IPS-NIHi7 (cell line): ENCODE measurements around the gene PTGES3L.
"Not testable (repeated sequence)": the region's sequence is repeated elsewhere in the genome, so short reads cannot be mapped to it uniquely, and the experiment has no call there.

Experiments
- DNase-seq: peaks from one replicate; pipeline ENCODE4 v3.0.0; 2012; ENCODE audit warnings: mixed read lengths; ENCODE audit errors: extremely low spot score

The PTGES3L gene

GRCh38 chr17:42919522-42920077 is 60.3 kb downstream of the PTGES3L start:
- not testable (repeated sequence) for DNase-seq

- DNase-seq = no peak
These were observed 60.9 kb downstream of the PTGES3L start for GRCh38 chr17:42918902-42919521.
